ENCODE measurements around the gene STS.

STS gene

GRCh38 chrX:7147413-7147977 is at the start of gene STS:
Gene STS (plus strand): TSS chrX:7147712. CDS start chrX:7253200, 105,488 bp downstream.
- Histone ChIP-seq H3K36me3 (ENCODE audit: insufficient read depth, low read depth, low read length) (no peaks in the 10 kb centered on the region), H3K9ac (ENCODE audit: low read depth, low read length) (peak within 1 kb of the TSS; percentile 87; the same call in 1 of the 2 replicates), H3K27me3 (ENCODE audit: insufficient read depth, low read length) (no peaks in the 10 kb centered on the region), H3K9me3 (ENCODE audit: insufficient read depth, low read depth, low read length) (no peaks in the 10 kb centered on the region), H3K27ac (ENCODE audit: low read length) (no peak within 1 kb of the TSS), H3K4me3 (ENCODE audit: low read length) (peak within 1 kb of the TSS; percentile 95), H3K4me1 (ENCODE audit: insufficient read depth, low read length) (no peaks in the 10 kb centered on the region)

GRCh38 chrX:7100022-7100421 is 47.5 kb upstream of the STS start:
- Histone ChIP-seq H3K27me3 (ENCODE audit: insufficient read depth, low read length) (no peaks in the 10 kb centered on the region), H3K4me1 (ENCODE audit: insufficient read depth, low read length) (peaks cover 2% of the 10 kb centered on the region; the same call in 1 of the 2 replicates), H3K27ac (ENCODE audit: low read length) (no peak overlapping the region), H3K9me3 (ENCODE audit: insufficient read depth, low read depth, low read length) (no peaks in the 10 kb centered on the region), H3K9ac (ENCODE audit: low read depth, low read length) (no peak overlapping the region), H3K36me3 (ENCODE audit: insufficient read depth, low read depth, low read length) (peaks cover 8% of the 10 kb centered on the region; the same call in 1 of the 2 replicates), H3K4me3 (ENCODE audit: low read length) (no peak overlapping the region)

GRCh38 chrX:7102119-7102518 is 45.4 kb upstream of the STS start:
- Histone ChIP-seq H3K4me1 (ENCODE audit: insufficient read depth, low read length) (peaks cover 2% of the 10 kb centered on the region; the same call in 1 of the 2 replicates), H3K9ac (ENCODE audit: low read depth, low read length) (no peak overlapping the region), H3K4me3 (ENCODE audit: low read length) (no peak overlapping the region), H3K27me3 (ENCODE audit: insufficient read depth, low read length) (no peaks in the 10 kb centered on the region), H3K27ac (ENCODE audit: low read length) (no peak overlapping the region), H3K9me3 (ENCODE audit: insufficient read depth, low read depth, low read length) (no peaks in the 10 kb centered on the region), H3K36me3 (ENCODE audit: insufficient read depth, low read depth, low read length) (peaks cover 8% of the 10 kb centered on the region; the same call in 1 of the 2 replicates)

GRCh38 chrX:7106649-7107048 is 40.9 kb upstream of the STS start:
- Histone ChIP-seq H3K36me3 (ENCODE audit: insufficient read depth, low read depth, low read length) (peaks cover 8% of the 10 kb centered on the region; the same call in 1 of the 2 replicates), H3K9me3 (ENCODE audit: insufficient read depth, low read depth, low read length) (no peaks in the 10 kb centered on the region), H3K27ac (ENCODE audit: low read length) (no peak overlapping the region), H3K4me3 (ENCODE audit: low read length) (no peak overlapping the region), H3K4me1 (ENCODE audit: insufficient read depth, low read length) (peaks cover 15% of the 10 kb centered on the region), H3K9ac (ENCODE audit: low read depth, low read length) (no peak overlapping the region), H3K27me3 (ENCODE audit: insufficient read depth, low read length) (no peaks in the 10 kb centered on the region)

GRCh38 chrX:7108030-7108429 is 39.5 kb upstream of the STS start:
- Histone ChIP-seq H3K4me1 (ENCODE audit: insufficient read depth, low read length) (peaks cover 15% of the 10 kb centered on the region), H3K27me3 (ENCODE audit: insufficient read depth, low read length) (no peaks in the 10 kb centered on the region), H3K9ac (ENCODE audit: low read depth, low read length) (no peak overlapping the region), H3K36me3 (ENCODE audit: insufficient read depth, low read depth, low read length) (peaks cover 8% of the 10 kb centered on the region; the same call in 1 of the 2 replicates), H3K4me3 (ENCODE audit: low read length) (no peak overlapping the region), H3K9me3 (ENCODE audit: insufficient read depth, low read depth, low read length) (no peaks in the 10 kb centered on the region), H3K27ac (ENCODE audit: low read length) (no peak overlapping the region)

GRCh38 chrX:7109049-7109531 is 38.4 kb upstream of the STS start:
- H3K4me1 ChIP-seq (ENCODE audit: insufficient read depth, low read length): peaks cover 15% of the 10 kb centered on the region
- no peak overlapping the region for H3K4me3 ChIP-seq (ENCODE audit: low read length)

GRCh38 chrX:7109838-7110793 is 37.4 kb upstream of the STS start:
- Histone ChIP-seq H3K9ac (ENCODE audit: low read depth, low read length) (0 out of 2 replicates have a peak overlapping the region, but pooled peaks have one; percentile 15), H3K9me3 (ENCODE audit: insufficient read depth, low read depth, low read length) (no peaks in the 10 kb centered on the region), H3K27me3 (ENCODE audit: insufficient read depth, low read length) (no peaks in the 10 kb centered on the region), H3K4me1 (ENCODE audit: insufficient read depth, low read length) (peaks cover 15% of the 10 kb centered on the region), H3K4me3 (ENCODE audit: low read length) (no peak overlapping the region), H3K36me3 (ENCODE audit: insufficient read depth, low read depth, low read length) (no peaks in the 10 kb centered on the region), H3K27ac (ENCODE audit: low read length) (no peak overlapping the region)

More at GRCh38 chrX:7109049-7109531, 38.4 kb upstream of the STS start:
- Histone ChIP-seq H3K9me3 (ENCODE audit: insufficient read depth, low read depth, low read length) (no peaks in the 10 kb centered on the region), H3K27me3 (ENCODE audit: insufficient read depth, low read length) (no peaks in the 10 kb centered on the region), H3K9ac (ENCODE audit: low read depth, low read length) (no peak overlapping the region; the same call in 1 of the 2 replicates), H3K27ac (ENCODE audit: low read length) (no peak overlapping the region), H3K36me3 (ENCODE audit: insufficient read depth, low read depth, low read length) (0 out of 2 replicates have a peak, but pooled peaks cover 5% of the 10 kb centered on the region)

- Histone ChIP-seq H3K4me1 (ENCODE audit: insufficient read depth, low read length) (peaks cover 15% of the 10 kb centered on the region), H3K27ac (ENCODE audit: low read length) (no peak overlapping the region), H3K4me3 (ENCODE audit: low read length) (no peak overlapping the region), H3K9ac (ENCODE audit: low read depth, low read length) (no peak overlapping the region), H3K9me3 (ENCODE audit: insufficient read depth, low read depth, low read length) (no peaks in the 10 kb centered on the region), H3K27me3 (ENCODE audit: insufficient read depth, low read length) (no peaks in the 10 kb centered on the region), H3K36me3 (ENCODE audit: insufficient read depth, low read depth, low read length) (no peaks in the 10 kb centered on the region)
Observed at GRCh38 chrX:7110821-7111276, 36.7 kb upstream of the STS start.

- Histone ChIP-seq H3K27me3 (ENCODE audit: insufficient read depth, low read length) (no peaks in the 10 kb centered on the region), H3K9ac (ENCODE audit: low read depth, low read length) (no peak overlapping the region), H3K9me3 (ENCODE audit: insufficient read depth, low read depth, low read length) (no peaks in the 10 kb centered on the region), H3K27ac (ENCODE audit: low read length) (no peak overlapping the region), H3K4me3 (ENCODE audit: low read length) (no peak overlapping the region), H3K4me1 (ENCODE audit: insufficient read depth, low read length) (peaks cover 15% of the 10 kb centered on the region), H3K36me3 (ENCODE audit: insufficient read depth, low read depth, low read length) (no peaks in the 10 kb centered on the region)
Observed at GRCh38 chrX:7111518-7111917, 36.0 kb upstream of the STS start.

GRCh38 chrX:7112071-7112470 is 35.4 kb upstream of the STS start:
- peaks cover 15% of the 10 kb centered on the region for H3K4me1 ChIP-seq (ENCODE audit: insufficient read depth, low read length)
- no peaks in the 10 kb centered on the region for H3K9me3 ChIP-seq (ENCODE audit: insufficient read depth, low read depth, low read length)
- H3K27me3 ChIP-seq (ENCODE audit: insufficient read depth, low read length): no peaks in the 10 kb centered on the region
- no peaks in the 10 kb centered on the region for H3K36me3 ChIP-seq (ENCODE audit: insufficient read depth, low read depth, low read length)
- H3K9ac ChIP-seq (ENCODE audit: low read depth, low read length): no peak overlapping the region
- no peak overlapping the region for H3K4me3 ChIP-seq (ENCODE audit: low read length)
- no peak overlapping the region for H3K27ac ChIP-seq (ENCODE audit: low read length)

- Histone ChIP-seq H3K4me1 (ENCODE audit: insufficient read depth, low read length) (peaks cover 12% of the 10 kb centered on the region; the same call in 1 of the 2 replicates), H3K27me3 (ENCODE audit: insufficient read depth, low read length) (no peaks in the 10 kb centered on the region), H3K36me3 (ENCODE audit: insufficient read depth, low read depth, low read length) (no peaks in the 10 kb centered on the region), H3K27ac (ENCODE audit: low read length) (no peak overlapping the region), H3K4me3 (ENCODE audit: low read length) (no peak overlapping the region), H3K9ac (ENCODE audit: low read depth, low read length) (no peak overlapping the region), H3K9me3 (ENCODE audit: insufficient read depth, low read depth, low read length) (no peaks in the 10 kb centered on the region)
Observed at GRCh38 chrX:7115557-7115956, 32.0 kb upstream of the STS start.

Measured in iPS-20b (cell line).